Glomerular visceral epithelial cell (primary cell): ENCODE data around the gene ITM2C.

Experiments
- DNase-seq: peaks from one replicate; pipeline ENCODE4 v3.0.0-alpha.2; 2016; ENCODE audit errors: extremely low spot score

The ITM2C gene

GRCh38 chr2:230925879-230926765 is 61.4 kb downstream of the ITM2C start:
- no peak for DNase-seq

- no peak for DNase-seq
Observed at GRCh38 chr2:230927711-230928341, 63.1 kb downstream of the ITM2C start.
